ENCODE results near the gene PDLIM5.
"Not testable (repeated sequence)": the region's sequence is repeated elsewhere in the genome, so short reads cannot be mapped to it uniquely, and the experiment has no call there.

PDLIM5 gene

GRCh38 chr4:94649381-94650133 is 197.8 kb downstream of the PDLIM5 start:
- H3K9ac ChIP-seq (ENCODE audit: low read depth, low read length), result no peak overlapping the region
- H3K9me3 ChIP-seq (ENCODE audit: insufficient read depth, low read depth, low read length), result no peaks in the 10 kb centered on the region
- no peaks in the 10 kb centered on the region for H3K36me3 ChIP-seq (ENCODE audit: insufficient read depth, low read depth, low read length)
- no peak overlapping the region for H3K27ac ChIP-seq (ENCODE audit: low read length)
- H3K4me3 ChIP-seq (ENCODE audit: low read length), result no peak overlapping the region
- no peaks in the 10 kb centered on the region for H3K4me1 ChIP-seq (ENCODE audit: insufficient read depth, low read length)
- H3K27me3 ChIP-seq (ENCODE audit: insufficient read depth, low read length), result no peaks in the 10 kb centered on the region

GRCh38 chr4:94650134-94650495 is 198.4 kb downstream of the PDLIM5 start:
- Histone ChIP-seq H3K27me3 (ENCODE audit: insufficient read depth, low read length) (no peaks in the 10 kb centered on the region), H3K4me3 (ENCODE audit: low read length) (no peak overlapping the region), H3K4me1 (ENCODE audit: insufficient read depth, low read length) (no peaks in the 10 kb centered on the region), H3K9me3 (ENCODE audit: insufficient read depth, low read depth, low read length) (no peaks in the 10 kb centered on the region), H3K9ac (ENCODE audit: low read depth, low read length) (no peak overlapping the region), H3K36me3 (ENCODE audit: insufficient read depth, low read depth, low read length) (no peaks in the 10 kb centered on the region), H3K27ac (ENCODE audit: low read length) (no peak overlapping the region)

GRCh38 chr4:94650690-94651089 is 198.9 kb downstream of the PDLIM5 start:
- Histone ChIP-seq H3K36me3 (ENCODE audit: insufficient read depth, low read depth, low read length) (no peaks in the 10 kb centered on the region), H3K27ac (ENCODE audit: low read length) (no peak overlapping the region)

GRCh38 chr4:94653095-94653649 is 201.4 kb downstream of the PDLIM5 start:
- no peaks in the 10 kb centered on the region for H3K9me3 ChIP-seq (ENCODE audit: insufficient read depth, low read depth, low read length)
- no peak overlapping the region for H3K4me3 ChIP-seq (ENCODE audit: low read length)
- no peaks in the 10 kb centered on the region for H3K4me1 ChIP-seq (ENCODE audit: insufficient read depth, low read length)
- H3K36me3 ChIP-seq (ENCODE audit: insufficient read depth, low read depth, low read length), result 0 out of 2 replicates have a peak, but pooled peaks cover 3% of the 10 kb centered on the region
- no peak overlapping the region for H3K9ac ChIP-seq (ENCODE audit: low read depth, low read length)
- no peaks in the 10 kb centered on the region for H3K27me3 ChIP-seq (ENCODE audit: insufficient read depth, low read length)
- H3K27ac ChIP-seq (ENCODE audit: low read length), result no peak overlapping the region

More at GRCh38 chr4:94650690-94651089, 198.9 kb downstream of the PDLIM5 start:
- Histone ChIP-seq H3K9me3 (ENCODE audit: insufficient read depth, low read depth, low read length) (no peaks in the 10 kb centered on the region), H3K9ac (ENCODE audit: low read depth, low read length) (no peak overlapping the region), H3K27me3 (ENCODE audit: insufficient read depth, low read length) (no peaks in the 10 kb centered on the region), H3K4me1 (ENCODE audit: insufficient read depth, low read length) (no peaks in the 10 kb centered on the region), H3K4me3 (ENCODE audit: low read length) (no peak overlapping the region)

GRCh38 chr4:94653984-94654609 is 202.4 kb downstream of the PDLIM5 start:
- Histone ChIP-seq H3K4me1 (ENCODE audit: insufficient read depth, low read length) (no peaks in the 10 kb centered on the region), H3K4me3 (ENCODE audit: low read length) (no peak overlapping the region), H3K9me3 (ENCODE audit: insufficient read depth, low read depth, low read length) (no peaks in the 10 kb centered on the region), H3K27me3 (ENCODE audit: insufficient read depth, low read length) (no peaks in the 10 kb centered on the region), H3K9ac (ENCODE audit: low read depth, low read length) (no peak overlapping the region), H3K36me3 (ENCODE audit: insufficient read depth, low read depth, low read length) (peaks cover 8% of the 10 kb centered on the region; the same call in 1 of the 2 replicates), H3K27ac (ENCODE audit: low read length) (no peak overlapping the region)

GRCh38 chr4:94654714-94655113 is 203.0 kb downstream of the PDLIM5 start:
- peaks cover 8% of the 10 kb centered on the region; the same call in 1 of the 2 replicates for H3K36me3 ChIP-seq (ENCODE audit: insufficient read depth, low read depth, low read length)
- no peaks in the 10 kb centered on the region for H3K4me1 ChIP-seq (ENCODE audit: insufficient read depth, low read length)
- no peaks in the 10 kb centered on the region for H3K27me3 ChIP-seq (ENCODE audit: insufficient read depth, low read length)
- no peak overlapping the region for H3K27ac ChIP-seq (ENCODE audit: low read length)
- no peak overlapping the region for H3K9ac ChIP-seq (ENCODE audit: low read depth, low read length)
- no peaks in the 10 kb centered on the region for H3K9me3 ChIP-seq (ENCODE audit: insufficient read depth, low read depth, low read length)
- no peak overlapping the region for H3K4me3 ChIP-seq (ENCODE audit: low read length)

GRCh38 chr4:94660614-94661013 is 208.9 kb downstream of the PDLIM5 start:
- Histone ChIP-seq H3K27me3 (ENCODE audit: insufficient read depth, low read length) (no peaks in the 10 kb centered on the region), H3K9me3 (ENCODE audit: insufficient read depth, low read depth, low read length) (no peaks in the 10 kb centered on the region), H3K36me3 (ENCODE audit: insufficient read depth, low read depth, low read length) (peaks cover 12% of the 10 kb centered on the region; the same call in 1 of the 2 replicates), H3K4me3 (ENCODE audit: low read length) (no peak overlapping the region), H3K9ac (ENCODE audit: low read depth, low read length) (no peak overlapping the region), H3K4me1 (ENCODE audit: insufficient read depth, low read length) (no peaks in the 10 kb centered on the region), H3K27ac (ENCODE audit: low read length) (no peak overlapping the region)

- H3K4me1 ChIP-seq (ENCODE audit: insufficient read depth, low read length); H3K36me3 ChIP-seq (ENCODE audit: insufficient read depth, low read depth, low read length); H3K9ac ChIP-seq (ENCODE audit: low read depth, low read length); H3K9me3 ChIP-seq (ENCODE audit: insufficient read depth, low read depth, low read length); H3K4me3 ChIP-seq (ENCODE audit: low read length); H3K27ac ChIP-seq (ENCODE audit: low read length); H3K27me3 ChIP-seq (ENCODE audit: insufficient read depth, low read length): not testable (repeated sequence)
Observed at GRCh38 chr4:94665021-94665420, 213.3 kb downstream of the PDLIM5 start.

GRCh38 chr4:94665500-94666404 is 214.0 kb downstream of the PDLIM5 start:
- H3K27me3 ChIP-seq (ENCODE audit: insufficient read depth, low read length), result no peaks in the 10 kb centered on the region
- H3K9me3 ChIP-seq (ENCODE audit: insufficient read depth, low read depth, low read length), result no peaks in the 10 kb centered on the region
- H3K4me1 ChIP-seq (ENCODE audit: insufficient read depth, low read length), result no peaks in the 10 kb centered on the region
- no peak overlapping the region for H3K4me3 ChIP-seq (ENCODE audit: low read length)
- H3K9ac ChIP-seq (ENCODE audit: low read depth, low read length), result no peak overlapping the region
- 0 out of 2 replicates have a peak, but pooled peaks cover 4% of the 10 kb centered on the region for H3K36me3 ChIP-seq (ENCODE audit: insufficient read depth, low read depth, low read length)
- H3K27ac ChIP-seq (ENCODE audit: low read length), result no peak overlapping the region

GRCh38 chr4:94668724-94669123 is 217.0 kb downstream of the PDLIM5 start:
- Histone ChIP-seq H3K27ac (ENCODE audit: low read length) (no peak overlapping the region), H3K4me1 (ENCODE audit: insufficient read depth, low read length) (no peaks in the 10 kb centered on the region), H3K27me3 (ENCODE audit: insufficient read depth, low read length) (no peaks in the 10 kb centered on the region), H3K9me3 (ENCODE audit: insufficient read depth, low read depth, low read length) (no peaks in the 10 kb centered on the region), H3K4me3 (ENCODE audit: low read length) (no peak overlapping the region), H3K9ac (ENCODE audit: low read depth, low read length) (no peak overlapping the region), H3K36me3 (ENCODE audit: insufficient read depth, low read depth, low read length) (0 out of 2 replicates have a peak, but pooled peaks cover 2% of the 10 kb centered on the region)

Measured in iPS-20b (cell line).